Activated CD8-positive, alpha-beta memory T cell treated with anti-CD3 and anti-CD28 coated beads, Interleukin-2, amount 10 ng/mL, durations not matched to agents 7 days and 5 days (primary cell): ENCODE data around the gene GBF1. TPM values are rescaled to one million over a fixed set of nuclear protein-coding genes. Genes with fewer than 3 reads are reported as not detected.
A peak's percentile ranks its signal among the peaks of the same experiment; 100 is the strongest.

Experiments
- ATAC-seq: fragments of 150-1000 bp; cut with Tn5 transposase; one replicate; pipeline ENCODE4 v1.10.0; 2021; ENCODE audit warnings: moderate library complexity
- CTCF ChIA-PET: fragments of 350-600 bp; sonication (Branson Sonifier 250); formaldehyde crosslinking; loops from one replicate; lab custom pipeline; 2021; ENCODE audit warnings: antibody characterized with exemption; lab: Charles Lee
- DNase-seq: peaks from one replicate; pipeline ENCODE4 v3.0.0-alpha.2; 2020
- H3K27ac Mint-ChIP-seq: one replicate; pipeline ENCODE4 v1.8.0; 2021; ENCODE audit warnings: mild to moderate bottlenecking, mixed read lengths
- H3K27me3 Mint-ChIP-seq: one replicate; pipeline ENCODE4 v1.8.0; 2021; ENCODE audit warnings: mixed read lengths
- H3K36me3 Mint-ChIP-seq: one replicate; pipeline ENCODE4 v1.8.0; 2021; ENCODE audit warnings: mild to moderate bottlenecking, mixed read lengths
- H3K4me1 Mint-ChIP-seq: one replicate; pipeline ENCODE4 v1.8.0; 2021; ENCODE audit warnings: mixed read lengths
- H3K4me3 Mint-ChIP-seq: one replicate; pipeline ENCODE4 v1.8.0; 2021; ENCODE audit warnings: mild to moderate bottlenecking, moderate library complexity, mixed read lengths
- H3K9me3 Mint-ChIP-seq: one replicate; pipeline ENCODE4 v1.8.0; 2022; ENCODE audit warnings: low read depth, mixed read lengths
- total RNA-seq, 2 experiments: library from RNA; stranded (reverse); gene quantifications; one replicate each; pipeline ENCODE4 v1.2.3, GENCODE V29; 2021

Gene GBF1
- total RNA-seq, 2 experiments from 2014 or later: 46.5 to 51.6 TPM

DNA sequence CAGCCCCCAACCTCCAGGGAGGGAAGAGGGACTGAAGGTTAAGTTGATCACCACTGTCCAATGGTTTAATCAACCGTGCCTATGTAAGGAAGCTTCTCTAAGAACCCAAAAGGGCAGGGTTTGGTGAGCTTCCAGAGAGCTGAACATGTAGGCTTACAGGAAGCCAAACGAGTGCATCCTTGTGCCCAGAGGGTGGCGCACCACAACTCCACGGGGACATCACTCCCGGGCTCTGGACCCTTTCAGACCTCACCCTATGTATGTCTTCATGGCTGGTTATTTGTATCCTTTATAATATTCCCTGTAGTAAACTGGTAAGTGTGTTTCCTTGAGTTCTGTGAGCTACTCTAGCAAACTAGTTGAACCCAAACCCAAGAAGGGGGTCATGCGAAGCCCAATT is 138.7 kb downstream of the GBF1 start:
- CTCF ChIA-PET: interaction anchor here (0.9 to 5.4 kb wide), 11 partner anchors 8 to 154 kb away, joined by 3 to 44 read pairs (median 7); partner anchors contain the start of gene PITX3
- ATAC-seq: no peak

DNA sequence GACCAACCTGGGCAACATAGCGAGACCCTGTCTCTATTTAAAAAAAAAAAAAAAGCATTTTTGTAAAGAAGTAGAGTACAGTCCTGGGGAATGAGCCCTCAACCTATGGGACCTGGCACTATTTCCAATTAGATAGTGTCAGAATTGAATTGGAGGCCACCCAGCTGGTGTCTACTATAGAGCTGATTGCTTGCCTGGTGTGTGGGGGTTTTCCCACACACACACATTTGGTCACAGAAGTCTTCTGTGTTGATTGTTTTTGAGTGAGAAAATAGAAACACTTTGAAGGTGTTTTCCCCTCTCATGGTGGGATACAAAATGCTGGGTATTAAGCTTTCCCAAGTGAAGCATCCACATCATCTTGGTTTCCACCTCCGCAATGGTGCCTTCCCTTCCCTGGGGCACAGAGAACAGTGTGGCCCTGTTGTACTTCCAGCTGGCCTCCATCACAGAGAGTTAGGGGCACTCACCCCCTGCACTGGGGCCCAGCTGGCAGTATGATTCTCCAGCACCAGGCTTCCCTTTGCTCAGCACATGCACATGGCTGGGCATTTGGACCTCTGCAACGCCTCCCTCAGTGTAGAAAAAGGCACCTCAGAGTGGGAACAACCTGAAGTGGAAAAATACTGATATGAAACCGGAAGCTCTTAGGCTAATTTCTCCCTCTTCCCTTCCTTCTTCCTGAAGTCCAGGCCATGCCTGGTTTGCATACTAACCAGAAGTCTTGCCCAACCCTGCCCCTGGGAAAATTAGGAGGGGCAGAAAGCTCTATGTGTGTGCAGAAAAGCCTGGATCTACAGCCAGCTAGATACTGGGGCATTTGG is 139.5 kb downstream of the GBF1 start:
- no peaks in the 10 kb centered on the region for H3K9me3 Mint-ChIP-seq
- CTCF ChIA-PET: interaction anchor here (0.7 to 5.4 kb wide), 18 partner anchors 8 to 199 kb away, joined by 3 to 44 read pairs (median 4); partner anchors contain the start of genes FBXL15, NFKB2 and PITX3
- no peak for ATAC-seq
- no peak for DNase-seq
- H3K4me1 Mint-ChIP-seq: no peaks in the 10 kb centered on the region
- no peak overlapping the region for H3K27ac Mint-ChIP-seq
- peaks cover 9% of the 10 kb centered on the region for H3K36me3 Mint-ChIP-seq
- no peak overlapping the region for H3K4me3 Mint-ChIP-seq
- H3K27me3 Mint-ChIP-seq: no peaks in the 10 kb centered on the region

More for the DNA sequence above, 138.7 kb downstream of the GBF1 start:
- no peaks in the 10 kb centered on the region for H3K9me3 Mint-ChIP-seq
- DNase-seq: no peak
- peaks cover 11% of the 10 kb centered on the region for H3K36me3 Mint-ChIP-seq
- no peaks in the 10 kb centered on the region for H3K27me3 Mint-ChIP-seq
- H3K27ac Mint-ChIP-seq: no peak overlapping the region
- H3K4me1 Mint-ChIP-seq: no peaks in the 10 kb centered on the region
- no peak overlapping the region for H3K4me3 Mint-ChIP-seq

DNA sequence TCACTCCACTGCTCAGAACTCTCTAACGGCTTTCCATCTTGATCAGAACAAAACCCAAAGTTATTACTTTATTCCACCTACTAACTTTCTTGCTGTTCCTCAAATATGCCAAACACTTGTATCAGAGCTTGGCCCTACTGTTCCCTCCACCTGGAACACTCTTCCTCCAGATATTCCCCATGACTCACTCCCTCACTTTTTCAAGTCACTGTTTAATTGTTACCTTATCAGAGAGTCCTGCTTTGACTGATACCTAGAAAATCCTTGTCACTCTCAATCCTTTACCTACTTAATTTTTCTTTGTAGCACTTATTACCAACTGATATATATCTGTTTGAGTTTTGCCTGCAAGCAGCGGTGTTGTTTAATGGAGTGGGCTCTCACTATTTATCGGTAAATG is 144.6 kb downstream of the GBF1 start:
- Mint-ChIP-seq H3K27ac (no peak overlapping the region), H3K36me3 (no peaks in the 10 kb centered on the region), H3K27me3 (no peaks in the 10 kb centered on the region), H3K4me1 (peaks cover 9% of the 10 kb centered on the region), H3K9me3 (no peaks in the 10 kb centered on the region), H3K4me3 (no peak overlapping the region)
- ATAC-seq (no peak), DNase-seq (no peak)
- CTCF ChIA-PET: interaction anchor here (0.7 to 2.2 kb wide), 4 partner anchors 9 to 169 kb away, joined by 3 to 16 read pairs (median 4); no protein-coding TSS in a partner anchor

DNA sequence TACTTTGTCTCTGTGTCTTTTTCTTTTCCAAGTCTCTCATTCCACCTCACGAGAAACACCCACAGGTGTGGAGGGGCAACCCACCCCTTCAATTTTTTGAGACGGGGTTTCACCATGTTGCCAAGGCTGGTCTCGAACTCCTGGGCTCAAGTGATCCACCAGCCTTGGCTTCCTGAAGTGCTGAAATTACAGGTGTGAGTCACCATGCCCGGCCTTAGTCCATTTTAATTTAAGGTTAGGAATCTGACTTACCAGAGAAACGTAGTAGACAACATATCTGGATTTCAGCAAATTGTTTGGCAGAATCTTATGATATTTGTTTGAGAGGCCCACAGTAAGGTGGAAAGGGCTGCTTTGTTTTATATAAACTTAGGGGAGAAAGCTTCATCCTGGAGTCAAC is 147.0 kb downstream of the GBF1 start:
- no peak for ATAC-seq
- H3K36me3 Mint-ChIP-seq: peaks cover 9% of the 10 kb centered on the region
- CTCF ChIA-PET: interaction anchor here (1.8 to 16.5 kb wide), 5 partner anchors 8 to 191 kb away, joined by 8 to 271 read pairs (median 11); partner anchors contain the start of gene ELOVL3
- DNase-seq: no peak
- H3K4me1 Mint-ChIP-seq: peaks cover 22% of the 10 kb centered on the region
- H3K4me3 Mint-ChIP-seq: no peak overlapping the region
- no peaks in the 10 kb centered on the region for H3K27me3 Mint-ChIP-seq
- H3K27ac Mint-ChIP-seq: no peak overlapping the region
- no peaks in the 10 kb centered on the region for H3K9me3 Mint-ChIP-seq

DNA sequence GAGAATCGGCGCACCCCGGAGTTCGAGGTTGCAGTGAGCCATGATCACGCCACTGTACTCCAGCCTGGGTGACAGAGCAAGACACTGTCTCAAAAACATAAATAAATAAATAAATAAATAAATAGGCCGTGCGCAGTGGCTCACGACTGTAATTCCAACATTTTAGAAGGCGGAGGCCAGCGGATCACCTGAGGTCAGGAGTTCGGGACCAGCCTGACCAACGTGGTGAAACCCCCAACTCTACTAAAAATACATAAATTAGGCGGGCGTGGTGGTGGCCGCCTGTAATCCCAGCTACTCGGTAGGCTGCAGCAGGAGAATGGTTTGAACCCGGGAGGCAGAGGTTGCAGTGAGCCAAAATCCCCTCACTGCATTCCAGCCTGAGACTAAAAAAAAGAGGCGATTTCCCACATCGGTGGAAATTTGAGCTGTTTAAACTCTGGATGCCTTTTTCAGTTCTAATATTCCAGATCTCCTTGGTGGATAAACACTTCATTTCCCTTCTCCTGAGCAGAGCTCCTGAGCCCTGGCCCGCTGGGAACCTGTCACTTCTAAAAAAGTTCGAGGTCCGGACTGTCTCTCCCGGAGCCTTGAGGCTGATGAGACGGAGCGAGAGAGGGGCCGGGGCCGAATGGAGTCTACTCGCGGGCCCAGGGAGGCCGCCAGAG is 148.2 kb downstream of the GBF1 start:
- Mint-ChIP-seq H3K27ac (peak overlapping the region; percentile 90), H3K4me3 (peak overlapping the region; percentile 84), H3K9me3 (no peaks in the 10 kb centered on the region), H3K27me3 (no peaks in the 10 kb centered on the region), H3K36me3 (peaks cover 20% of the 10 kb centered on the region), H3K4me1 (peaks cover 35% of the 10 kb centered on the region)
- ATAC-seq (no peak), DNase-seq (no peak)
- CTCF ChIA-PET: interaction anchor here (0.7 to 16.5 kb wide), 33 partner anchors 9 to 554 kb away, joined by 3 to 271 read pairs (median 4); partner anchors contain the start of genes C10orf95, CUEDC2, ELOVL3 and FBXL15

DNA sequence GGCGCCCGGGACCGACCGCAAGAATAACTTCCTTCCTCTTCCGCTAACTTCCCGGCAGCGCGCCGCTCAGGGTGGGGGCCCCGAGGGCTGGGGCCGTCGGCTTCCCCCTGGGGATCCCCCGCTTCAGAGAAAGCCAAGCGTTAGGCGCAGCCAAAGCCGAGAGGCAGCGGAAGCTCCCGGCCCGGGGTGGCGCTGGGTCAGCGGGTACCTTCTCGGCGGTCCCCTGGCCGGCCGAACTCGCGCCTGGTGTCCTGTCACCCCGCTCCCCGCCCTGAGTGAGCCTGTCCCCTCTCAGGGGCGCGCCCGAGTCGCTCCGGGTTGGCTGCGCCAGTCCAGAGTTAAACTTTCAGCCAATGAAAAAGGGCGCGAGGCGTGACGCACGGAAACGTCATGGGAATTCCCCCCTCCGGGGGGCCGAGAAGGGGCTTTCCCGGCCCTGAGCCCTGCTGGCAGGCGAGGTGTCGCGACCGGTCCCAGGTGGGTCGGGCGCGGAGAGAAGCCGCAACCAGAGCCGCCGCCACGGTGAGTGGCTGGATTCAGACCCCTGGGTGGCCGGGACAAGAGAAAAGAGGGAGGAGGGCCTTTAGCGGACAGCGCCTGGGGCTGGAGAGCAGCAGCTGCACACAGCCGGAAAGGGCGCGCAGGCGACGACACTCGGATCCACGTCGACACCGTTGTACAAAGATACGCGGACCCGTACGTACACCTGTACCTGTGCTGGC is 148.9 kb downstream of the GBF1 start:
- Mint-ChIP-seq H3K4me3 (peak overlapping the region; percentile 84), H3K27ac (peak overlapping the region; percentile 90), H3K27me3 (no peaks in the 10 kb centered on the region), H3K4me1 (peaks cover 38% of the 10 kb centered on the region), H3K36me3 (peaks cover 20% of the 10 kb centered on the region), H3K9me3 (no peaks in the 10 kb centered on the region)
- DNase-seq (peak; percentile 99), ATAC-seq (peak; percentile 88)
- CTCF ChIA-PET: interaction anchor here (0.7 to 16.5 kb wide), 37 partner anchors 9 to 554 kb away, joined by 3 to 271 read pairs (median 4); partner anchors contain the start of genes C10orf95, CUEDC2, ELOVL3 and FBXL15

DNA sequence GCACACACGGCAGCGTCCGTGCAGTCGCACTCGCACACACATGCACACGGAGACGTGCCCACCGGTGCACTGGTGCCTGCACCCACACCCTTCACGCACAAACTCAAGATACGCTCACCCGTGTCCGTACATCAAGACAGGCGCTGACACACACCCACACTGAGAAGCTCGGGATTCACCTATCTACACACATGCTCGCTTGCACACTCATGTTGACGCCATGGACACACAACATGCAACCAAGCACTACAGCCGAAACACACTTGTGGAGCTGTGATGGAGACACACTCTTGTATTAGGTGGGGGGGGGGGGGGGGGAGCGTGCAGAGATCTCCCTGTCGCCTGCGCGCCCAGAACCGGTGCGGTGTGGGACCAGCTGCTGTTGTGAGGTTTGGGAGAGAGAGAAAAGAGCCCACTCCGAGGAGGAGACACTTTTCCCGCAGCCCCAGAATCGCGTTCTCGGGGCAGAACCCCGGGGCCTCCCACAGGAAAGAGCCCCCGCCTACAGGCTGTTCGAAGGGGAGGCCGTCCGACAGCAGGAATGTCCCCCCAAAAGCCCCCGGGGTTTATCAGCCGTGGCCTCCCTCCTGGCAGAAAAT is 149.6 kb downstream of the GBF1 start:
- Mint-ChIP-seq H3K4me1 (peaks cover 43% of the 10 kb centered on the region), H3K27ac (peak overlapping the region; percentile 90), H3K4me3 (peak overlapping the region; percentile 84), H3K27me3 (no peaks in the 10 kb centered on the region), H3K36me3 (peaks cover 20% of the 10 kb centered on the region), H3K9me3 (no peaks in the 10 kb centered on the region)
- CTCF ChIA-PET: interaction anchor here (0.7 to 16.5 kb wide), 18 partner anchors 10 to 555 kb away, joined by 3 to 271 read pairs (median 4); partner anchors contain the start of genes C10orf95, CUEDC2, ELOVL3 and FBXL15
- ATAC-seq: no peak
- DNase-seq: peak; percentile 68

DNA sequence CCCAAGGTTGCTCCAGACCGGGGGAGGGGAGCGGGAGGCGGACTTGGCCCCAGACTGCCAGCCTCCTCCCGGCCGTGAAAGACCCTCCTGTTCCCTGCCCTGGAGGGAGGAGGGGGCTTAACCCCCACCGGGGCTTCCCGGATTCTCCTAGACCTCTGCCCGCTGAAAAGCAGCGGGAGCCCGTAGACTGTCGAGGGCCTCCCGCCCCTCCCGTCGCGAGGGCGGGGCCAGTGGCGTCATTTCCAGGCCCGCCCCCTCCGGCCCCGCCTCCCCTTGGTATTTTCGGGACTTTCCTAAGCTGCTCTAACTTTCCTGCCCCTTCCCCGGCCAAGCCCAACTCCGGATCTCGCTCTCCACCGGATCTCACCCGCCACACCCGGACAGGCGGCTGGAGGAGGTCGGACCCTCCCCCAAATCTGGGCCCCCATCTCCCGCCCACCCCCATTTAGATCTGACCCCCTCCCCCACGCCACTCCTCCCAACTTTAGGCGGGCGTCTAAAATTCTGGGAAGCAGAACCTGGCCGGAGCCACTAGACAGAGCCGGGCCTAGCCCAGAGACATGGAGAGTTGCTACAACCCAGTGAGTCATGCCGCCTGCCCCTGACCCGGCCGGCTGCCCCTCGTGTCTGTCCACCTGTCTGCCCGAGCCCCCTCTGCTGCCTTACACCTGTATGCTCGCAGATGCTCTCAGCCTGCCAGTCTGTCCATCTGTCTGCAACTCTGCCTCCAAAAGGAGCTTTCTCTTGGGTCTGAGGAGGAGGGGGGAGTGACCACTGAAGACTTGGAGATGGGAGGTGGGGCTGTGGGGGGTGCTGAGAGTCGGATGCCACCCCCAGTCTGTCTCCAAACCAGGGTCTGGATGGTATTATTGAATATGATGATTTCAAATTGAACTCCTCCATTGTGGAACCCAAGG is 150.3 kb downstream of the GBF1 start, which contains the start of gene NFKB2:
Gene NFKB2, plus strand, starts transcription at position 306 of the 917 bp plus-strand sequence. Its CDS starts 255 bp downstream, at position 561.
- Mint-ChIP-seq H3K27ac (peak within 1 kb of the TSS; percentile 90), H3K27me3 (no peaks in the 10 kb centered on the region), H3K9me3 (no peaks in the 10 kb centered on the region), H3K36me3 (peaks cover 26% of the 10 kb centered on the region), H3K4me3 (peak within 1 kb of the TSS; percentile 84), H3K4me1 (peaks cover 44% of the 10 kb centered on the region)
- ATAC-seq (peak; percentile 37), DNase-seq (peak; percentile 90)
- CTCF ChIA-PET: interaction anchor here (0.7 to 16.5 kb wide), 15 partner anchors 10 to 260 kb away, joined by 3 to 271 read pairs (median 5); partner anchors contain the start of genes C10orf95, CUEDC2, ELOVL3 and FBXL15

DNA sequence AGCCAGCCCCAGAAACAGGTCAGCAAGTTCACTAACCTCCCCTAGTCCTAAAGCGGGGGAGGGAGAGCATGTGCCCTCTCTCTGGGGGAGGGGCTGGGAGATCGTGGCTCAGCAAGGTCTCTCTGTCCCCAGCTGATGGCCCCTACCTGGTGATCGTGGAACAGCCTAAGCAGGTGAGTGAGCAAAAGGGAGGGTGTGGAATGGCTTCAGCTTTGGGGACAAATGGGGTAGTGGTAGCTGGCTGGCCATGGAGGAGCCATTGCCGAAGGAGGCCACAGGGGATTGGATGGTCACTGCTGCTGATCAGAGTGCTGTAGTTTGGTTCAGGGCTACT is 151.0 kb downstream of the GBF1 start:
- CTCF ChIA-PET: interaction anchor here (1.4 to 16.5 kb wide), 4 partner anchors 24 to 168 kb away, joined by 3 to 271 read pairs (median 28); partner anchors contain the start of genes ELOVL3 and FBXL15
- Mint-ChIP-seq H3K36me3 (peaks cover 26% of the 10 kb centered on the region), H3K4me1 (peaks cover 44% of the 10 kb centered on the region), H3K4me3 (peak overlapping the region; percentile 84), H3K27ac (peak overlapping the region; percentile 90), H3K27me3 (no peaks in the 10 kb centered on the region), H3K9me3 (no peaks in the 10 kb centered on the region)
- DNase-seq: no peak
- no peak for ATAC-seq

DNA sequence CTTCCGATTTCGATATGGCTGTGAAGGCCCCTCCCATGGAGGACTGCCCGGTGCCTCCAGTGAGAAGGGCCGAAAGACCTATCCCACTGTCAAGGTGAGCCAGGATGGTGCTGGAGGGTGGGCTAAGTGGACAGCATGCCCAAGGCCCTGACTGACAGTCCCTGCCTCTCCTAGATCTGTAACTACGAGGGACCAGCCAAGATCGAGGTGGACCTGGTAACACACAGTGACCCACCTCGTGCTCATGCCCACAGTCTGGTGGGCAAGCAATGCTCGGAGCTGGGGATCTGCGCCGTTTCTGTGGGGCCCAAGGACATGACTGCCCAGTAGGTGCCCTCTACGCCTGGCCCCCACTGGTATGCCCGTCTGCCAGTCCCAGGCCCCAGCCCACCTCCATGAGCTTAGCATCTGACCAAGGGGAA is 151.4 kb downstream of the GBF1 start:
- peaks cover 26% of the 10 kb centered on the region for H3K36me3 Mint-ChIP-seq
- ATAC-seq: no peak
- DNase-seq: no peak
- H3K27ac Mint-ChIP-seq: peak overlapping the region; percentile 90
- H3K4me1 Mint-ChIP-seq: peaks cover 44% of the 10 kb centered on the region
- peak overlapping the region; percentile 84 for H3K4me3 Mint-ChIP-seq
- CTCF ChIA-PET: interaction anchor here (1.0 to 16.5 kb wide), 4 partner anchors 24 to 169 kb away, joined by 3 to 271 read pairs (median 14); partner anchors contain the start of genes ELOVL3 and FBXL15
- no peaks in the 10 kb centered on the region for H3K27me3 Mint-ChIP-seq
- H3K9me3 Mint-ChIP-seq: no peaks in the 10 kb centered on the region
